Fibroblast of skin of right biceps (primary cell): ENCODE results near the gene FHAD1.

Experiments
- DNase-seq: peaks from one replicate; pipeline ENCODE4 v3.0.0-alpha.2; 2013

Gene FHAD1

GRCh38 chr1:15246960-15247614 is at the start of gene FHAD1:
FHAD1 (plus strand) TSS chr1:15247223; CDS start chr1:15251785, 4,562 bp downstream.
- DNase-seq: peak; percentile 62

- no peak for DNase-seq
These were observed 49.2 kb upstream of the FHAD1 start for GRCh38 chr1:15197591-15198447.

- DNase-seq: no peak
These were observed 48.3 kb upstream of the FHAD1 start for GRCh38 chr1:15198684-15199083.

GRCh38 chr1:15201221-15201620 is 45.8 kb upstream of the FHAD1 start:
- DNase-seq: no peak

DNA sequence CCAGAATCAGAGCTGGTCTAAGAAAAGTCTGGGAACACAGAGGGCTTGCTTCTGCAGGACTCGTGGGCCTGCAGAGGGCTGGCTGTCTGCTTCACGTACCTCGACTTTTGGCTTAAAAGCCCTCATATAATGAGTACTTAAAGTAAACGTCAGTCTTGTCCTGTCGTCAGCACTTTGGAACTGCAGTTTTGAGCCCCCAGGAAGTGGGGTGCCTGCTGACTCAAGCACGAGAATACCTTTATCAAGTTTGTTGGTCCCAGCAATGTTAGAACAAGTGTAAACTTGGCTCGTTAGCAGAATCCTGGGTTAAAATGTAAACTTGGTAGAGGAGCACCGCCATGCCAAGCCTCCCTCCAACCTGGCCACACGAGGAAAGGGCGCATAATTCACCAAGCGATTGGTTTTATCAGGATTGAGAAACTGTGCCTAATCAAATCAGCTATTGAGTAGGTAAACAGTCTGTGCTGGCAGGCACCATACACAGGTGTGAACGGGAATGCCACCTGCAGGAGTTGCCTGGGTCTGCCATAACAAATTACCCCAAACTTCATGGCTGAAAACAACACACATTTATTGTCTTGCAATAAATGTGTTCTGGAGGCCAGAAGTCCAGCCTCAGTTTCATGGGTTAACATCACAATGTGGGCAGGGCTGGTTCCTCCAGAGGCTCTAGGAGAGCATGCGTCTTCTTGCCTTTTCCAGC is 45.0 kb upstream of the FHAD1 start:
- DNase-seq: no peak

- no peak for DNase-seq
These were observed 42.1 kb upstream of the FHAD1 start for GRCh38 chr1:15204931-15205330.

- DNase-seq: no peak
These were observed 41.3 kb upstream of the FHAD1 start for GRCh38 chr1:15205586-15206346.

- DNase-seq: no peak
These were observed 40.5 kb upstream of the FHAD1 start for GRCh38 chr1:15206418-15207030.

- DNase-seq: no peak
These were observed 39.8 kb upstream of the FHAD1 start for GRCh38 chr1:15207031-15207828.

DNA sequence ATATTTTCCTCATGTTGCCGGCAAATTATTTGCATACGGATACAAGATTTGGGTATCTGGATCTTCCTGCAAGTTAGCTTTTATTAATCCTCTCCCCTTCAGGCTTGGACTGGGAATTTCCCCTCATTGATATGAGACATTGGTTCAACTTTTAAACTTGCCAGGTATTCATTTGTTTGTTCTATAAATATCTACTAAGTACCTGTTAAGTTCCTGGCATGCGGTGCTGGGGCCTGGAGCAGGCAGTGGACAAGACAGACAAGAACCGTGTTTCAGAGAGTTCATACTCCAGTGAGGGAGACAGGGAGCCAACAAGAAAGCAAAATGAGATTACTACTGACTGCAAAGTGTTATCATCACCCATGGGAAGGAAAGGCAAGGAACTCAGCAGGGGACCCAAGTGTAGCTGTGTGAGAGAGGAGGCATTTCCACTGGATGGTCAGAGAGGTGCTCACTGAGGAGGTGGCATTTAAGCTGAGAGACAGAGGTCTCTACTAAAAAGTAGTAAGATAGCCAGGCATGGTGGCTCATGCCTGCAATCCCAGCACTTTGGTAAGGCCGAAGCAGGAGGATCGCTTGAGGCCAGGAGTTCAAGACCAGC is 39.1 kb upstream of the FHAD1 start:
- no peak for DNase-seq

- no peak for DNase-seq
These were observed 36.2 kb upstream of the FHAD1 start for GRCh38 chr1:15210651-15211375.

- DNase-seq: no peak
These were observed 35.6 kb upstream of the FHAD1 start for GRCh38 chr1:15211424-15211823.

DNA sequence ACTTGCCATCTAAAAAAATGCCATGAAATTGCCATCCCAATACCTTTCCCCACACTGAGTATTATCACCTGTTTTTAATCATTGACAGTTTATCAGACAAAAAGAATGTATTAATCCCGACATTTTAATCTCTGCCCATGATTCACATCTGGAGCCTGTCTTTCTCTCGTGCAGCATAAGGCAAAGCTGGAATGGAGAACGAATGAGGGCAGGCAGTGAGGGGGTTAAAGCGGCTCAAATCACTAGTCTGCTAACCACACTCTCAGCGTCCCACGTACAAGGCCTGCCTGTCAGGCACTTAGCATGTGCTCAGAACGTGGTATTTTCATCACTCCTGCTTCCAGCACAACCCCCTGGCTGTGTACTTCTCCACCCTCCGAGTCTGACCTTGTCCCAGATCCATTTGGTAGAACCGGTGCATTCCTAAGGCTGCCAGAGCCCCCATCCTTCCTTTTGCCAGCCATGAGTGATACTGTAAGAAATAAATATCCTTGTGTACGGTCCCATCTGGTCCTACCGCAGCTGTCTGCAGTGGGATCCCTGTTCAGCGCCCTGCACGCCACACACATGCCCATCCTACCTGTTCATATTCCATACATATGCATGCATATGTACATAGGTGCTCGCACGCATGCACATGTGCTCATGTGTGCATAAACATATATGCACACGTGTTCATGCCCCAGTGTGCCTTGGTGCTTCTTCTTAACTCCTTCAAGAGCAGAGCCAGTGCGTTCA is 34.6 kb upstream of the FHAD1 start:
- DNase-seq: peak; percentile 41

DNA sequence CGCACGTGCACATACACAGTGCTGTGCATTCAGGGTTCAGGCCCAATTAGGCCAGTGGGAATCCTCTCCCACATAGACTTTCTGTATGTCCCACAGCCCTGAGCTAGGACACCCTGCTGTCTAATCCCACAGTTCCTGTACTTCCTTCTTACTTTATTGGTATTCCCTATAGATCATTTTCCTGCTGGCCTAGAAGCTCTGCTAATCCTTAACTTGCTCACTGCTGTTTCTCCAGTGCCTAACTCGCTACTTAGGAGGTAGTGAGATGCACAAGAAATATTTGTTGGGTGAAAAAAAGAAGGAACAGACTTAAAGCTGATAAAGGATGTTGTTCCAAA is 34.1 kb upstream of the FHAD1 start:
- DNase-seq: no peak

DNA sequence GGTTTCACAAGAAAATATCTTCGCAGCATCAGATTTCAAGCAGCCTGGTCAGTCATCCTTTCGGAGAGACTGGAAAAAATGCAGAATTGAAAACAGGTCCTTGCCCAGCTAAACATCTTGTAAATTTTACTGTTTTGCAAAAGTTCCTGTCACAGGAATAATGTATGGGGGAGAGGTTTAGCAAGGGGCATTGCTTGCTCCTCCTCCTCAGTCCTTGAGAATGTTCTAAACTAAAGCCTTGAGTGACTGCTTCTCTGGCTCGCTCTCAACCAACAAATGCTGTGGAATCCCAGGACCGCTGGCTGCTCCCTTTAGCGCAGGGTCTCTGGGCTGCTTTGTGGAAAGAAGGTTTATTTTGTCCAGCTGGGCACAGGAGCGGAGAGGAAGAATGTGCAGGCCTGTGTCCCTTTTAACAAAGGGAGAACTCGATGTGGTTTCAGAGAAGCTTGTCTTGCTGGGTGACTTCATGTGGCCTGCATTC is 33.6 kb upstream of the FHAD1 start:
- DNase-seq: no peak

DNA sequence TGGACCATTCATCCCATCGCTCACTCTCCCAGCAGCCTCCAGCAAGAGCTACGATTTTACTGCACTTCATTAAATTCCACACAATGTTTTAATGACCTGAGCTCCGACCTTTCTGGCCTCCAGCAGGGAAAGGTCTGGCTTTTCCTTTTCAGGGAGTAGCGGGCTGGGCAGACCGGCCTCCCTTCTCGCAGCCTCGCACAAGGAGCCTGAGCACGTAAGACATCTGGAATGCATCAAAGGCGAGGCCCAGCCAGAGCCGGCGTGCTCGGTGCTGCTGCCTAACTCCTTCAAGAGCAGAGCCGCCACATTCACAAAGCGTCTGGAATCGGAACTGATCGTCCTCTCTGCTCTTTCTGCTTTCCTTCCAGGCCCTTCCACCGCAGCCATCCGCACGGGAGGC is 32.5 kb upstream of the FHAD1 start:
- DNase-seq: peak; percentile 76

- no peak for DNase-seq
These were observed 31.9 kb upstream of the FHAD1 start for GRCh38 chr1:15215116-15215515.

DNA sequence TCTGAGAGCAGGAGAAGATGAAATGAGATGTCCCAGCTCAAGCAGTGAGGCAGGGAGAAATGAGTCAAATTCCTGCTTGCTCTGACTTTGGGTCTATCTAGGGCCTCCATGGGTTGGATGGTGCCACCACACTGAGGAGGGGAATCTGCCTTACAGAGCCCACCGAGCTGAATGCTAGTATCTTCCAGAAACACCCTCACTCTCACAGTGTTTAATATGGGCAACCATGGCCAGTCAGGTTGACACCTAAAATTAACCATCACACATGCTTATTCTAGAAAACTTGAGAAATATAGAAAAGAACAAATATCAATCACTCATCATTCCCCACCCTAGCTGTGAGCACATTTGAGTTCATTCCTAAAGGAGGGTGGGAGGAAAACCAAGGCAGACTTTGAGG is 29.4 kb upstream of the FHAD1 start:
- DNase-seq: no peak
